GM18520 (cell line): Measurements from ENCODE around the gene TRAK1.

Source experiments
- ATAC-seq: cut with Tn5 transposase; IDR thresholded peaks from one replicate; pipeline ENCODE4 v1.9.1; 2021; ENCODE audit not compliant: unreplicated experiment

The TRAK1 gene

GRCh38 chr3:42066516-42067181, 24.5 kb upstream of the TRAK1 start:
- no peak for ATAC-seq

GRCh38 chr3:42067326-42067725, 23.8 kb upstream of the TRAK1 start:
- ATAC-seq, result peak; percentile 85

GRCh38 chr3:42068303-42069088, 22.7 kb upstream of the TRAK1 start:
- ATAC-seq, result no peak

- ATAC-seq, result no peak
Observed at GRCh38 chr3:42070089-42070488, 21.1 kb upstream of the TRAK1 start.

GRCh38 chr3:42070524-42070923, 20.6 kb upstream of the TRAK1 start:
- no peak for ATAC-seq

GRCh38 chr3:42071904-42072812, 19.0 kb upstream of the TRAK1 start:
- no peak for ATAC-seq

- no peak for ATAC-seq
Observed at GRCh38 chr3:42072831-42073301, 18.3 kb upstream of the TRAK1 start.

GRCh38 chr3:42077785-42078184, 13.4 kb upstream of the TRAK1 start:
- ATAC-seq, result no peak

GRCh38 chr3:42078677-42079076, 12.5 kb upstream of the TRAK1 start:
- no peak for ATAC-seq

- ATAC-seq, result no peak
Observed at GRCh38 chr3:42079701-42080452, 11.3 kb upstream of the TRAK1 start.

GRCh38 chr3:42080453-42080872, 10.7 kb upstream of the TRAK1 start:
- ATAC-seq, result peak; percentile 47

- no peak for ATAC-seq
Observed at GRCh38 chr3:42081838-42082473, 9.2 kb upstream of the TRAK1 start.

GRCh38 chr3:42084586-42084985, 6.6 kb upstream of the TRAK1 start:
- no peak for ATAC-seq

- no peak for ATAC-seq
Observed at GRCh38 chr3:42085641-42086376, 5.3 kb upstream of the TRAK1 start.

- ATAC-seq, result no peak
Observed at GRCh38 chr3:42088803-42089530, 2.2 kb upstream of the TRAK1 start.

GRCh38 chr3:42092006-42092405, 849 bp downstream of the TRAK1 start:
- no peak for ATAC-seq

GRCh38 chr3:42094128-42094527, 3.0 kb downstream of the TRAK1 start:
- ATAC-seq, result peak; percentile 38

- ATAC-seq, result no peak
Observed at GRCh38 chr3:42094691-42095391, 3.7 kb downstream of the TRAK1 start.
